SU-DHL-6 (cell line): ENCODE measurements around the gene CDYL2.

Source experiments
- H2AFZ ChIP-seq: fragments of 200-600 bp; sonication (generic); 2 replicates; pipeline ENCODE4 v1.6.1; 2014; ENCODE audit warnings: low read depth, mild to moderate bottlenecking, moderate library complexity, mixed read lengths, antibody characterized with exemption, low read length; ENCODE audit not compliant: severe bottlenecking
- H3F3A ChIP-seq: fragments of 200-600 bp; shearing (Covaris generic); 2 replicates; pipeline ENCODE4 v1.6.0; 2016; ENCODE audit warnings: antibody characterized with exemption, mild to moderate bottlenecking; ENCODE audit not compliant: insufficient read depth
- H3K27ac ChIP-seq: fragments of 200-600 bp; sonication (generic); 2 replicates; pipeline ENCODE4 v1.5.1; 2016; ENCODE audit warnings: low read depth, mild to moderate bottlenecking, low read length, moderate library complexity, mixed read lengths
- H3K27me3 ChIP-seq: fragments of 200-600 bp; sonication (generic), shearing (Covaris generic); 2 replicates; pipeline ENCODE4 v1.6.0; 2014; ENCODE audit warnings: mild to moderate bottlenecking, low read length
- H3K36me3 ChIP-seq: fragments of 200-600 bp; sonication (generic); 2 replicates; pipeline ENCODE4 v1.6.1; 2014; ENCODE audit warnings: mild to moderate bottlenecking, low read length, mixed read lengths
- H3K4me2 ChIP-seq: fragments of 300-600, 200-600 bp; shearing (Covaris generic), sonication (generic); 2 replicates; pipeline ENCODE4 v1.6.0; 2014; ENCODE audit warnings: low read length, low read depth, mild to moderate bottlenecking; ENCODE audit not compliant: poor library complexity, severe bottlenecking
- H3K4me3 ChIP-seq: fragments of 200-600 bp; sonication (generic); 2 replicates; pipeline ENCODE4 v1.5.1; 2014; ENCODE audit warnings: antibody characterized with exemption, low read length, mild to moderate bottlenecking, mixed read lengths; ENCODE audit not compliant: insufficient read depth, poor library complexity, severe bottlenecking
- H3K79me2 ChIP-seq: fragments of 200-600 bp; sonication (generic); 2 replicates; pipeline ENCODE4 v1.6.1; 2014; ENCODE audit warnings: mild to moderate bottlenecking, low read length, moderate library complexity; ENCODE audit not compliant: insufficient read depth
- H3K9ac ChIP-seq: fragments of 200-600 bp; sonication (generic); 2 replicates; pipeline ENCODE4 v1.7.0; 2014; ENCODE audit warnings: mild to moderate bottlenecking, low read length
- H3K9me2 ChIP-seq: fragments of 200-600 bp; sonication (generic); replicated peaks from 2 replicates; pipeline ENCODE4 v1.6.1; 2014; ENCODE audit warnings: low read length; ENCODE audit not compliant: insufficient read depth
- H3K9me3 ChIP-seq: fragments of 200-600 bp; sonication (generic); 2 replicates; pipeline ENCODE4 v1.6.1; 2014; ENCODE audit warnings: low read length, mixed read lengths; ENCODE audit not compliant: insufficient read depth
- H4K20me1 ChIP-seq: fragments of 200-600 bp; sonication (generic); 2 replicates; pipeline ENCODE4 v1.6.1; 2014; ENCODE audit warnings: low read depth, mild to moderate bottlenecking, antibody characterized with exemption, low read length, moderate library complexity, mixed read lengths
- CTCF ChIP-seq: fragments of 200-600 bp; sonication (generic); IDR thresholded peaks from one replicate; pipeline ENCODE4 v1.5.1; 2017; ENCODE audit warnings: antibody characterized with exemption, mild to moderate bottlenecking, low read length, moderate library complexity; ENCODE audit not compliant: insufficient read depth, poor library complexity, severe bottlenecking
- EZH2phosphoT487 ChIP-seq: fragments of 200-600 bp; sonication (generic), shearing (Covaris generic); conservative IDR thresholded peaks from 2 replicates; pipeline ENCODE4 v1.6.1; 2018; ENCODE audit warnings: mild to moderate bottlenecking, antibody characterized with exemption, low read length, moderate library complexity, mixed read lengths

Gene CDYL2

GRCh38 chr16:80594756-80595155 lies 209.6 kb downstream of the CDYL2 start:
- H2AFZ ChIP-seq, result no peak overlapping the region
- H3K9ac ChIP-seq, result no peak overlapping the region
- TF ChIP-seq EZH2phosphoT487 (no peak), CTCF (no peak)
- no peaks in the 10 kb centered on the region for H3K27me3 ChIP-seq
- H3K36me3 ChIP-seq, result no peaks in the 10 kb centered on the region
- H3F3A ChIP-seq, result no peaks in the 10 kb centered on the region
- no peak overlapping the region for H3K27ac ChIP-seq
- no peaks in the 10 kb centered on the region for H3K9me3 ChIP-seq
- no peak overlapping the region for H3K4me2 ChIP-seq
- no peaks in the 10 kb centered on the region for H4K20me1 ChIP-seq
- H3K79me2 ChIP-seq, result no peaks in the 10 kb centered on the region
- H3K9me2 ChIP-seq, result no peaks in the 10 kb centered on the region
- no peak overlapping the region for H3K4me3 ChIP-seq

GRCh38 chr16:80592273-80592672 lies 212.1 kb downstream of the CDYL2 start:
- Histone ChIP-seq H3F3A (no peaks in the 10 kb centered on the region), H2AFZ (no peak overlapping the region), H3K9ac (no peak overlapping the region), H3K9me2 (no peaks in the 10 kb centered on the region), H3K4me3 (no peak overlapping the region), H3K27ac (no peak overlapping the region), H3K36me3 (no peaks in the 10 kb centered on the region), H3K9me3 (no peaks in the 10 kb centered on the region), H4K20me1 (no peaks in the 10 kb centered on the region), H3K27me3 (no peaks in the 10 kb centered on the region), H3K79me2 (no peaks in the 10 kb centered on the region), H3K4me2 (no peak overlapping the region)
- TF ChIP-seq CTCF, result no peak
- TF ChIP-seq EZH2phosphoT487, result no peak

GRCh38 chr16:80591071-80591915 lies 213.1 kb downstream of the CDYL2 start:
- H3K4me2 ChIP-seq, result no peak overlapping the region
- H3K36me3 ChIP-seq, result no peaks in the 10 kb centered on the region
- H3K9me3 ChIP-seq, result no peaks in the 10 kb centered on the region
- TF ChIP-seq CTCF (no peak), EZH2phosphoT487 (no peak)
- no peak overlapping the region for H3K27ac ChIP-seq
- no peaks in the 10 kb centered on the region for H3F3A ChIP-seq
- H3K27me3 ChIP-seq, result no peaks in the 10 kb centered on the region
- no peak overlapping the region for H3K9ac ChIP-seq
- H3K9me2 ChIP-seq, result no peaks in the 10 kb centered on the region
- no peaks in the 10 kb centered on the region for H4K20me1 ChIP-seq
- no peak overlapping the region for H3K4me3 ChIP-seq
- no peaks in the 10 kb centered on the region for H3K79me2 ChIP-seq
- H2AFZ ChIP-seq, result no peak overlapping the region
